HT-29 (cell line): ENCODE results near the gene BCLAF1. TPM values are rescaled to one million over a fixed set of nuclear protein-coding genes. Genes with fewer than 3 reads are reported as not detected.

Experiments used
- DNase-seq: peaks from one replicate; pipeline ENCODE4 v3.0.0-alpha.2; 2015; ENCODE audit warnings: low spot score
- total RNA-seq: library from RNA; depleted of rRNA; stranded (reverse); fragments of >200 nt; shearing (Covaris generic); gene quantifications from 2 replicates; pipeline ENCODE4 v1.2.3, GENCODE V29; 2014; rRNA removed

The BCLAF1 gene
- total RNA-seq, result 60.2 and 69.3 TPM in 2 replicates

- peak; percentile 98 for DNase-seq
These were observed at the start of gene BCLAF1 for GRCh38 chr6:136289579-136290409. Gene BCLAF1 (minus strand): TSS chr6:136289846. CDS start chr6:136279866, 9,980 bp downstream.

GRCh38 chr6:136338486-136338885 is 48.8 kb upstream of the BCLAF1 start:
- no peak for DNase-seq

GRCh38 chr6:136337606-136338005 is 48.0 kb upstream of the BCLAF1 start:
- DNase-seq, result no peak

- DNase-seq, result no peak
These were observed 47.5 kb upstream of the BCLAF1 start for GRCh38 chr6:136337121-136337520.

GRCh38 chr6:136335736-136336363 is 46.2 kb upstream of the BCLAF1 start:
- DNase-seq, result no peak

GRCh38 chr6:136334853-136335252 is 45.2 kb upstream of the BCLAF1 start:
- DNase-seq, result no peak

- no peak for DNase-seq
These were observed 44.8 kb upstream of the BCLAF1 start for GRCh38 chr6:136334465-136334846.

- DNase-seq, result no peak
These were observed 44.3 kb upstream of the BCLAF1 start for GRCh38 chr6:136333824-136334464.

- DNase-seq, result no peak
These were observed 41.8 kb upstream of the BCLAF1 start for GRCh38 chr6:136331461-136331860.

- no peak for DNase-seq
These were observed 41.0 kb upstream of the BCLAF1 start for GRCh38 chr6:136330634-136331033.

GRCh38 chr6:136326038-136326553 is 36.5 kb upstream of the BCLAF1 start:
- DNase-seq, result no peak

- no peak for DNase-seq
These were observed 35.2 kb upstream of the BCLAF1 start for GRCh38 chr6:136324686-136325380.

- no peak for DNase-seq
These were observed 33.9 kb upstream of the BCLAF1 start for GRCh38 chr6:136323431-136324112.

- DNase-seq, result no peak
These were observed 30.1 kb upstream of the BCLAF1 start for GRCh38 chr6:136319732-136320131.

GRCh38 chr6:136318676-136319075 is 29.0 kb upstream of the BCLAF1 start:
- no peak for DNase-seq

GRCh38 chr6:136317971-136318370 is 28.3 kb upstream of the BCLAF1 start:
- no peak for DNase-seq

- DNase-seq, result peak; percentile 86
These were observed 27.5 kb upstream of the BCLAF1 start for GRCh38 chr6:136317021-136317694.

GRCh38 chr6:136315594-136315993 is 25.9 kb upstream of the BCLAF1 start:
- DNase-seq, result no peak

- no peak for DNase-seq
These were observed 23.3 kb upstream of the BCLAF1 start for GRCh38 chr6:136312975-136313374.

GRCh38 chr6:136309729-136310311 is 20.2 kb upstream of the BCLAF1 start:
- DNase-seq, result no peak
